Effector CD4-positive, alpha-beta T cell (primary cell): ENCODE results near the gene MPHOSPH9.

ENCODE experiments used
- DNase-seq: peaks from one replicate; pipeline ENCODE4 v3.0.0-alpha.2; 2020
- total RNA-seq: gene quantifications from one replicate; lab custom pipeline; 2026; lab: John Stamatoyannopoulos, UW

Gene MPHOSPH9, protein sequence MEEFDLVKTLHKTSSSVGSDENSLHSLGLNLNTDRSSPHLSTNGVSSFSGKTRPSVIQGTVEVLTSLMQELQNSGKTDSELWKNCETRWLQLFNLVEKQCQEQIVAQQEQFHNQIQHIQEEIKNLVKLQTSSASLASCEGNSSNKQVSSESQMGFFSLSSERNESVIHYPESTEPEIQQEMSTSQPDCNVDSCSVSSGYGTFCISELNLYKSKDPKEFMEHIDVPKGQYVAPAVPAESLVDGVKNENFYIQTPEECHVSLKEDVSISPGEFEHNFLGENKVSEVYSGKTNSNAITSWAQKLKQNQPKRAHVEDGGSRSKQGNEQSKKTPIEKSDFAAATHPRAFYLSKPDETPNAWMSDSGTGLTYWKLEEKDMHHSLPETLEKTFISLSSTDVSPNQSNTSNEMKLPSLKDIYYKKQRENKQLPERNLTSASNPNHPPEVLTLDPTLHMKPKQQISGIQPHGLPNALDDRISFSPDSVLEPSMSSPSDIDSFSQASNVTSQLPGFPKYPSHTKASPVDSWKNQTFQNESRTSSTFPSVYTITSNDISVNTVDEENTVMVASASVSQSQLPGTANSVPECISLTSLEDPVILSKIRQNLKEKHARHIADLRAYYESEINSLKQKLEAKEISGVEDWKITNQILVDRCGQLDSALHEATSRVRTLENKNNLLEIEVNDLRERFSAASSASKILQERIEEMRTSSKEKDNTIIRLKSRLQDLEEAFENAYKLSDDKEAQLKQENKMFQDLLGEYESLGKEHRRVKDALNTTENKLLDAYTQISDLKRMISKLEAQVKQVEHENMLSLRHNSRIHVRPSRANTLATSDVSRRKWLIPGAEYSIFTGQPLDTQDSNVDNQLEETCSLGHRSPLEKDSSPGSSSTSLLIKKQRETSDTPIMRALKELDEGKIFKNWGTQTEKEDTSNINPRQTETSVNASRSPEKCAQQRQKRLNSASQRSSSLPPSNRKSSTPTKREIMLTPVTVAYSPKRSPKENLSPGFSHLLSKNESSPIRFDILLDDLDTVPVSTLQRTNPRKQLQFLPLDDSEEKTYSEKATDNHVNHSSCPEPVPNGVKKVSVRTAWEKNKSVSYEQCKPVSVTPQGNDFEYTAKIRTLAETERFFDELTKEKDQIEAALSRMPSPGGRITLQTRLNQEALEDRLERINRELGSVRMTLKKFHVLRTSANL
- 103 reads per million, percentile 83 among the genes with 10 or more reads in this experiment for total RNA-seq

DNA sequence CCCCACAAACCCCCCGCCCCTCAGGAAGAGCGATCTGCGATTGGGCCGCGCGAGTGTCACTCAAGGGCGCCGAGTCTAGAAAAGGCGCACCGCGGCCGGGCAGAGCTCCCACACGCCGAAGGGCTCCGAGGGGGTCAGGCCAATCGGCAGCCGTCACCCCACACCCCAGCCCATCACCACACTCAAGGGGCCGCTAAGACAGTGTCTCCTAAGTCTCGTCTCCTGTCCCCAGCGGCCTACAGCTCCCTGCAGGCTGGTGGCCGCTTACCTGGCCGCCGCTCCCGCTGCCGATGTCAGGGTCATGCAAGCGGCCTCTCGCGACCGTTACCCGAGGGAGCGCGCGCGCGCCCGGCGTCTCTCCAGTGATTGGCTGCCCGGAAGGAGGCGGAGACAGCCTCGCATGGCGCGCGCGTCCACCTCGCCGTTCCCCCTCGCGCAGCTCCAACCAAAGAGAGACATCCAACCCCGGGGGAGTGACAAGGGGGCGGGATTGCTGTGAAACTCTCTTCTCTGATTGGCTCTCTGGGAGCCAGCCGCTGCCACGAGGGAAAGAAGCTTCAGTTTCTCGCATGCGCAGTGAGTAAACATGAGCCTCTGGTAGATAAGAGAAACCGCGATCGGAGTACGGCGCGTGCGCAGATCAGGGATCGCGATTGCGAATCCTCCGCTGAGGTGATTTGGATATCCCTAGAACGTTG lies at the start of gene MPHOSPH9, which contains the start of gene MTRFR:
MPHOSPH9 (minus strand) TSS at position 335 of the 698 bp plus-strand sequence. CDS start 2,777 bp downstream, outside the sequence.
MTRFR (plus strand) TSS at position 630 of the 698 bp plus-strand sequence. CDS start 20,239 bp downstream, outside the sequence.
- peak; percentile 97 for DNase-seq

- no peak for DNase-seq
Measured at GRCh38 chr12:123282111-123282510, 49.2 kb upstream of the MPHOSPH9 start.

DNA sequence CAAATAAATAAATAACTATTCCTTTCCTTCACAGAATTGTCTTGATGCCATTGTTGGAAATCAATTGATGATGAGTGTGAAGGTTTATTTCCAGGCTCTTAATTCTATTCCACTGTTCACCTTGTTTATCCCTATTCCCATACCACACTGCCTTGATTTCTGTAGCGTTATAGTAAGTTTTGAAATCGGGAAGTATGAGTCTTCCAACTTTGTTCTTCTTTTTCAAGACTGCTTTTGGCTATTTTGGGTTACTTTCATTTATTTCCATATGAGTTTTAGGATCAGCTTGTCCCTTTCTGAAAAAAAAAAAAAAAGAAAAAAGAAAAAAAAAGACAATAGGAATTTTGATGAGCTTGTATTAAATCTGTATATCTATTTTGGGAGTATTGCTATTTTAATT lies 48.0 kb upstream of the MPHOSPH9 start:
- no peak for DNase-seq

- DNase-seq: no peak
Measured at GRCh38 chr12:123278101-123278627, 45.2 kb upstream of the MPHOSPH9 start.

- no peak for DNase-seq
Measured at GRCh38 chr12:123273166-123273565, 40.2 kb upstream of the MPHOSPH9 start.

- peak; percentile 64 for DNase-seq
Measured at GRCh38 chr12:123271001-123271668, 38.2 kb upstream of the MPHOSPH9 start.

DNA sequence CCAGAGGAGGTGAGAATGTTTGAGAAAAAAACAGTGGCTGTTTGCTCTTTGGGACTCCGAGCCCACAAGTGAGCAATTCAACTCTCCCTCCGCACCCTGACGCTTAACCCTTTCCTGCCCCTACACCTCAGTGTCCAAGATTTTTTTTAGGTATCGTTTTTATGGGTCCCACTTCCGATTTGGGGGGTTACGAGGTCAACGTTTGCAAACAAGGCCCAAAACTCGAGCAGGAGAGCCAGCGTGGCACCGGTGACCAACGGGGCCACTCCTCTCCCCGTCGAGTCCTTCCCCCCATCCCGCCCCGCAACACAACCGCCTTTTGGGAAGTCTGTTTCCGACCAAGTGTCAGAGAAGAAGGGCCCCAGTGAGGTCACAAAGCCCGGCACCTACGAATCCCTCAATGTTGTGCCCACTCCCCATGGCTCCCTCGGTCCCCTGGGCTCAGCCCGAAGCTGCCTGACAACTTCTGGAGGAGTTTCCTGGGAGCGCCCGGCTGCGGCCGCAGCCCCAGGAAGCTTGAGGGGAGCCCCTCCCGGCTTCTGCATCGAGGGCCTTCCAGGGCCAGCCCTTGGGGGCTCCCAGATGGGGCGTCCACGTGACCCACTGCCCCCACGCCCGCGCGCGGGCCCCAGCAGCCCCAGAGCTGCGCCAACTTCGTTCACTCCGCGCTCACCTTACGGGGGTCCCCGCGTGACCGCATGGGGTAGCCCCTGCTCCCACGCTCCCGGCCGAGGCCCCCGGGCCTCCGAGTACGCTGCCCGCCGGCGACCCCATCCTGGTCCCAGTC lies 37.5 kb upstream of the MPHOSPH9 start:
- DNase-seq: no peak

DNA sequence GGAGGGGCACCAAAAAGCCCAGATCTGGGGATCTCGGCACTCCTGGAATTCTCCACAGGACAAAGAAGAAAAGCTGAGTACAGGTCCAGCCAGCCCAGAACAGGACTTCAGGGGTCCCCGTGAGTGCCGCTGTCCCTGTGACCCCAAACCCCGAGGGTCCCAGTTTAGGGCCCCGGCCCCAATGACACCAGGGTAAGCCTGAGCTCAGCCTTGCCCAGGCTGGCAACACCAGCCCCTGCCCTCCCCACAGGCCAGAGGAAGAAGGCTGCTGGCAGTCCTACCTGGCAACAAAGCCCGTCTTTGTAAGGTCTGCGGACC lies 36.9 kb upstream of the MPHOSPH9 start:
- no peak for DNase-seq

DNA sequence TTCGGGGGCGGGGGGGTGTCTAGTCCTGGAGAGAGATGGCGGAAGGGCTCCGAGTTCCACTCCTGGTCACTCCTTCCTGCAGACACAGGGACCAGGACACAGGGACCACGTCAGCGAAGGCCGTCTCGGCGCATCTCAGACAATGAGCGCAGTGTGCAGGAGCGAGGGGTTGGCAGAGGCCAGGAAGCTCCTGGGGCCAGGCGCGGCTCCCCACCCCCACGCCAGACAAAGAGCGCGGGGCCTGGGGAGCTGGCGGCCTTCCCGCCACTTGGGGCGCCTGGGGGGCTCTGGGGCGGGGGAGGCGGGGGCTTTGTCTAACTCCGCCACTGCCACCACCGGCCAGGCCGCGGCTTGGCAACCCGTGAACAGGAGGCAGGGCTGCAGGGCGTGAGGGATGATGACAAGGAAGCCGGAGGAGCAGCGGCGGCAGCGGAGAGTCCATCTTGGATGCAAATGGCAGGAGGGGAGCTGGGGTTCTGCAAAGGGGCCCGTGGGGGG lies 36.5 kb upstream of the MPHOSPH9 start:
- no peak for DNase-seq

GRCh38 chr12:123268850-123269249 lies 35.9 kb upstream of the MPHOSPH9 start:
- no peak for DNase-seq

DNA sequence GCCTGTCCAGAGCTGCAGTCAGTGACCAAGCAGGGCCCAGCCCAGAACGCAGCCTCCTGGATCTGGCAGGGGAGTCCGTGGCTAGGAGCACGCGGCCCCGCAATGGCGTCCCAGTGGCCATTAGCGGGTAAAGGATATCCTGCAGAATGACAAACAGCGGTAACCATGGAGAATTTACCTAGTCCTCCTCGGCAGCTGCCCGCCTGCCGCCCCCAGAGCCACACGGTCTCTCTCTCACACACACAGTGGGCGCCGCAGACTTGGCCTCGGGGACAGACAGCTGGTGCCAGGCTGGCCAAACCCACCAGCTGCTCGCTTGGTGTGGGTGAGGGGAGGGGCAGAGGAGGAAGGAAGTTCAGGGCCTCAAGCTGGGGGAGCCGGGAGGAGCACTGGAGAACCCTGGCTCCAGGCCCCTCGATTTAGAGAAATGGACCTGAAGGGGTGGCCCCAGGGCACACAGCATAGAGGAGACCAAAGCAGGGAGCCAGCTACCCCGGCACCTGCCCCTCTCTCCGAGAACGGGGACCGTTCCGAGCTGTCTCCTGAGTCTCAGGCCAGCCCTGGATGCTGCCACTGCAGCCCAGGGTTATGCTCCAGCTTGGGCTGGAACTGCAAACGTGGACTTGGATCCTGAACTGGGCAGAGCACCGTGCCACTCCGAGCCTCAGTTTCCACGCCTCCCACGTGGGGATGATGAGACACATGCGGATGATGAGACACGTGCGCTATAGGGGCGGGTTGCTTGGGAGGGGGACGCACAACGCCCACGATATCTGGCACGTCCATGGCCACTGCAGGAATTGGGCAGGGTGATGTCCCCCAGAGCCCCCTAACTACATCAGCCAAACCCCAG lies 35.3 kb upstream of the MPHOSPH9 start:
- DNase-seq: no peak

DNA sequence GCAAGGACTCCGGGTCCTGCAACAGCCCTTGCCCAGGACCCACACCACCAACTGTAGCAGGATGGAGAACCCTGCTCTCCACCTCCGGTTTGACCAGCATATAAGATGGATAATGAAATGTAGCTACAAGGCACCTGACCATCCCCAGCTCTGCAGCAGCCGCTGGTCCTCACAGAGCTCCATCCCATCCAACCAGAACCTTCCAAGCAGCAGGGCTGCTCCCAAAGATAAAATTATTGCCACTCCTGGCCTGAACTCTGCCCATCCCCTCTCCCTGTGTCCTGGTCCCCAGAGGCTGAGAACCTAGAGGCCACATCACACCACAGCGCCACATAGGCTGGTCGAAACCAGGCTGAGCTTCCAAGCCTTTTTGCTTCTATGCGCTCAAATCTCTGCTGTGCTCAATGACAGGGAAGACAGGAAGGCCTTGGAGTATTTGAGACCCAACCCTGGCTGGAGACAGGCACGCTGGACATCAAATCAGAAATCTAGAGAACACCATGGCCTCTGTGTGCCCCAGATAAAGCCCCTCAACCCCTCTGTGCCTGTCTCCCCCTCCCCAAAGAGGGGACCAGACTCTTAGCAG lies 34.5 kb upstream of the MPHOSPH9 start:
- no peak for DNase-seq

DNA sequence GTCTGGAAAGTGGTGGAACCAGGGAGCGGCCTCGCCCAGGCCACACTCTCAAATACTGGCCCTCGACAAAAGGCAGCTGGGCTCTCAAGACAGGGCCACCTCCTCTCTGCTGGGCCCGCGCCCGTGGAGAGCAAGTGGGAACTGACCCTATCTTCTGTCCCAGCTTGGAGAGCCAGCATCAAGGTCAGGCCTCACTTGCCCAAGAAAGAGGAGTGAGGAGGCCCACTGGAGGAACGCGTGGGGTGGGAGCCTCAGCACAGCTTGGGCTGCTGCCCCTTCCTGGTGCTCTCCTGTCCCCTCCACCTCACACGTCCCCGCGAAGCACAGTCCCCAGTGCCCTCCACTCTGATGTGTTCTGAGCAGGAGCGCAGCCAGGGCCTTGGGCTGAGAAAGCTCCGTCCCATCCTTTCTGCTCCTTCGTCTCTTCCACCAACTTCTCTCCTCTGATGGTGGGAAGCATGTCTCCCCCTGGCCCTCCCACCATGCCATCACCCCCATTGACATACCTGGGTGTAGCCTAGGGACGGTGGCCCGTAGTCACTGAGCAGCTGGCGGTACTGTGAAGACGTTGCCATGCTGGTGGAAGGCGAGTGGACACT lies 33.8 kb upstream of the MPHOSPH9 start:
- DNase-seq: no peak

DNA sequence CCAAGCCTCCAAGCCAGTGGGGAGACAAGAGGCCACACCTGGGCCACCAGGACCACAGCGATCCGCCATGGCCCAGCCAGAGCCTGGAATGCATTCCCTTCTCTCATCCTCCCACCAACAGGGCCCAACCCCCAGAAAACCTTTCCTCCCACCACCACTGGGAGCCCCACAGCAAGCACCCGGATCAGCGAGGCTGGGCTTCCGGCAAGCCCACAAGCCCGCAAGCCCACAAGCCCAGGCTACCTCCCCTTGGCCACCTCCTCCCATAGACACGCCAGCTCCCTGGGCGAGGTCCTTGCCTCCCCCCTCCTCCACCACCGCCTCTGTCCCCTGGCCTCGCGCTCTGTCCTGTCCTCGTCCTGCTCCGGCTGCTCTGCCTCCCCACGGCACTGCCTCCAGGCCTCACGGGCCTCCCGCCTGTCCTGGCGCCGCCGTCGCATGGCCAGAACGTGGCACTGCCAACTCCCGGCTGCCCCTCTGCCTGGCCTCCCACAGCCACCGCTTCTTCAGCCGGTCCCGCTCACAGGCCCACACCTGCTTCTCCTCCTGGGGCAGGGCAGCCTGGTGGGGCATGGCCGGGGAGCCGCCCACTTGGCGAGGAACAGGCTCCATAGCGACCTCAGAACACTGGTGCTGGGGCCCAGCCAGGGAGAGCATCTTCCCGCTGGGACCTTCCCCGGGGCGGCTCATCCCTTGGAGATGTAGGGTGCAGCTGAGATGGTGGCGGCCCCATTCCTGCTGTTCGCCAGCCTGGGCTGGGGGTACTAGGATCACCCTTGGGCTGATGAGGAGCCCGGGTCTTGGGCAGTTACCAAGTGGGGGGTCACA lies 33.1 kb upstream of the MPHOSPH9 start:
- DNase-seq: no peak

- DNase-seq: no peak
Measured at GRCh38 chr12:123264642-123265041, 31.7 kb upstream of the MPHOSPH9 start.

- DNase-seq: no peak
Measured at GRCh38 chr12:123263196-123263817, 30.4 kb upstream of the MPHOSPH9 start.

DNA sequence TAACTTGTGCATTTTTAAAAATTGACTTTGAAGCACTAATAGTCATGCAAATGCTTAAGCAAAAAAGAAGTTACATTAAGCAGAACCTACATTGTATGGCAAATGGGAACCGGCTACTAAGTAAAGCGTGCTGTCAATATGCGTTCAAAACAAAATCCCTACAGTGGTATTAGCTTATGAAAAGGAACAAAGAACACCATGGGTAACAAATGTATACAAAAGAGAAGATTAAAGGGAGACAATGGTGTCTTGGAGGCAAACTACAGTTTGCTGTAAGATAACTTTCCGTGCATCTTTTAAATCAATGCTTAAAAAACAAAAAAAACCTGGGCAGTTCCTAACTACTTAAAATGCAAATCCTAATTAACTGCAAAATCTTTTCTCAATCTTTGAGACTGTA lies 28.3 kb upstream of the MPHOSPH9 start:
- DNase-seq: no peak
